Umbilical cord (tissue), 2 donors: ENCODE data around the gene KCNQ2. TPM values are rescaled to one million over a fixed set of nuclear protein-coding genes. Genes with fewer than 3 reads are reported as not detected.

ENCODE experiments used
- DNase-seq: peaks from one replicate; pipeline ENCODE4 v3.0.0-alpha.2; 2015; ENCODE audit warnings: low spot score
- total RNA-seq: library from RNA; depleted of rRNA; stranded (reverse); fragments of >200 nt; gene quantifications from one replicate; pipeline ENCODE4 v1.2.3, GENCODE V29; 2014; ENCODE audit warnings: low replicate concordance; ENCODE audit not compliant: insufficient read depth

The KCNQ2 gene
- total RNA-seq, 1 donor from 2014 or later: 0.96 TPM

GRCh38 chr20:63359164-63359934, 113.1 kb downstream of the KCNQ2 start:
- DNase-seq: no peak

GRCh38 chr20:63357921-63358905, 114.2 kb downstream of the KCNQ2 start:
- no peak for DNase-seq

- no peak for DNase-seq
Measured at GRCh38 chr20:63356931-63357879, 115.2 kb downstream of the KCNQ2 start.

- no peak for DNase-seq
Measured at GRCh38 chr20:63356511-63356910, 115.9 kb downstream of the KCNQ2 start.

- no peak for DNase-seq
Measured at GRCh38 chr20:63355781-63356295, 116.6 kb downstream of the KCNQ2 start.

DNA sequence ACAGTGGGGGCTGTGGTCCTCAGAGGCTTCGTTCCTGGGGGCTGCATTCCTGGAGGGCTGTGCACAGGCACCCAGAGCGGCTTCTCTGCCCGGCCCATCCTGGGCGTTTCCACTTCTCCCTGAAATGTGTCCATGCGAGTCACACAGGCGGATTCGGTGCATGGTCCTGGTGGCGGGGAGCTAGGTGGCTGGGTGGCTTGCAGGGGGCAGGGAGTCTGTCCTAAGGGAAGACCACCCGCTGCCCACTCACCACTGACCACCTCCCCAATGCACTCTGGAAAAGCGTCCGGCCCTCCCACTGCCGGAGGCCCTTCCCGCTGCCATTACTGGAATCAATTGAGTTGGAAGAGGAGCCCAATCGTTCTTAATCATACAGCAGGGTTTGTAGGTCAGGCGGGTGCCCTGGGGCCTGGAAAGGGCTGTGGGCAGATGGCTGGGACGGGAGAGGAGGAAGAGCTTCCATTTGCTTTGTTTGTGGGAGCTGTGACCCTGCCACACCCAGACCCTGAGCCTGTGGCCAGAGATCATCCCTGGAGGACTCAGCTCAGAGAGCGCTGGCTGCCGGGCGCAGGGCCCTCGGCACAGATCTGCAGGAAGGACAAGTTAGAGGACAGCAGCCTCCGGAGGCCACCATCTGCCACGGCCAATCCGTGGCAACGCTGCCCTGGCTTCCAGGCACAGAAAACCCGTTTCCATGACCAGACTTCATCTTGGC, 117.7 kb downstream of the KCNQ2 start:
- no peak for DNase-seq

GRCh38 chr20:63352811-63353221, 119.6 kb downstream of the KCNQ2 start:
- DNase-seq: no peak

DNA sequence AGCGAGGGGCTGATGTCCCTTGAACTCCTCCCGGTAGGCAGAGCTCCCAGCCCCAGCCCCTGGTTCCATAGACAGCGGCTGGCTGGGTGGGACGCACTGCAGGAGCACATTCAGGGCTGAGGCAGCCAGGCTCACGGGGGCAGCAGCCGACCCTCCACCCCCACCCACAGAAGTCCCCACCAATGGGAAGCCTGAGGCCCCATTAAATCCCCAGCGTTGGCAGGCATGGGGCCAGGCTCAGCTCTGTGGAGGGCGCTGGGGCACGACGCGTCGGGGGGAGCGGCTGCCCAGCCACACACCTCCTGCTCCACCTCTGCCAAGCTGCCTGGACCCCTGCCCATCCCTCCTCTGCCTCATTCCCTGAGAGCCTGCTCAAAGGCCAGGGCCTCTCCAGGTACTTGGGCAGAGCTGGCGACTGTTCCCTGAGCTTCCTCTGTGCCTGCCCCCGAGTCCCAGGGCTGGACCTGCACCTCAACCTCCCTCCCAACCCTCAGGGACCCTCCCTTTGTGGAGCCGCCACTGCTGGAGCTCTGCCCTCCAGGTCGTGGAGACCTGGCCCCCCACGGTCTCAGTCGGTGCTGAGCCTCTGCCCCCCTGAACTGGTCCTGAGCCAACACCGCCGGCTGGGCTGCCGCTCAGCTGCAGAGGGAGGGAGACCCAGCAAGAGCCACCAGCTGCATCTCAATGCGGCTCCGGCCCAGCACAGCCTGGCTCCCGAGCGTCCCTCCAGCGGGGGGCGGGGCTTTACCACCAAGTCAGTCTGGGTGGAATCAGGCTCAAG, 120.5 kb downstream of the KCNQ2 start:
- DNase-seq: peak; percentile 48

- no peak for DNase-seq
Measured at GRCh38 chr20:63351326-63351700, 121.1 kb downstream of the KCNQ2 start.

DNA sequence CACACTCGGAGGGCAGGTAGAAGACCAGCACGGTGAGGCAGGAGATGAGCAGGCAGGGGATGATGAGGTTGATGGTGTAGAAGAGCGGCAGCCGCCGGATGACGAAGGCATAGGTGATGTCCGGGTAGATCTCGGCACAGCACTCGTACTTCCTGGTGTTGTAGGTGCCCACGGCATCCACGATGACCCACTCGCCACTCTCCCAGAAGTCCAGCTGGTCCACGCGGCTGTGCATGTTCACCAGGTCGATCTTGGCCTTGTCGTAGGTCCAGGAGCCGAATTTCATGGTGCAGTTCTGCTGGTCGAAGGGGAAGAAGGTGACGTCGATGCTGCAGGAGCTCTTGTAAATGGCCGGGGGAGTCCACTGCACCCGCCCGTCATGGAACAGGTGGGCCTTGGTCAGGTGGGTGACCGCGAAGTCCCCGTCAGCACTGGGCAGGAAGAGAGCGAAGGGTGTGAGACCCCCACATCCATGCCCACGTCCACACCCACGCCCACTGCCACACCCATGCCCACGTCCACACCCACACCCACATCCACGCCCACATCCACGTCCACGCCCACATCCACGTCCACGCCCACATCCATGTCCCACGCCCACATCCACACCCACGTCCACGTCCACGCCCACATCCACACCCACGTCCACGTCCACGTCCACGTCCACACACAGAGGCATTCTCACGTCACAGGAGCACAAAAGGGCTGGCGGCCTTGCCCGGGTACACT, 121.7 kb downstream of the KCNQ2 start:
- DNase-seq: no peak

Other genes with a start within 250 kb of the KCNQ2 start
- 2.9 TPM for gene BIRC7, start 236.8 kb downstream of the KCNQ2 start, total RNA-seq
- gene NKAIN4, start 218.2 kb downstream of the KCNQ2 start, total RNA-seq: not detected
- 94.9 TPM for gene ARFGAP1, start 199.8 kb downstream of the KCNQ2 start, total RNA-seq
- gene COL20A1, start 179.5 kb downstream of the KCNQ2 start, total RNA-seq: 1.2 TPM
- gene CHRNA4, start 111.3 kb downstream of the KCNQ2 start, total RNA-seq: 2.2 TPM
- gene EEF1A2, start 26.4 kb upstream of the KCNQ2 start, total RNA-seq: 7.2 TPM
- 54.2 TPM for gene PPDPF, start 48.1 kb upstream of the KCNQ2 start, total RNA-seq
- 1.2 TPM for gene PTK6, start 64.7 kb upstream of the KCNQ2 start, total RNA-seq
- not detected for gene SRMS, start 75.1 kb upstream of the KCNQ2 start, total RNA-seq
- 1.2 TPM for gene FNDC11, start 81.5 kb upstream of the KCNQ2 start, total RNA-seq
- 35.6 TPM for gene HELZ2, start 101.6 kb upstream of the KCNQ2 start, total RNA-seq
- 3.4 TPM for gene GMEB2, start 154.4 kb upstream of the KCNQ2 start, total RNA-seq
- gene STMN3, start 180.8 kb upstream of the KCNQ2 start, total RNA-seq: 12.5 TPM
- 17.6 TPM for gene RTEL1, start 185.7 kb upstream of the KCNQ2 start, total RNA-seq
- gene TNFRSF6B, start 224.0 kb upstream of the KCNQ2 start, total RNA-seq: not detected
- gene ARFRP1, start 235.3 kb upstream of the KCNQ2 start, total RNA-seq: 38.3 TPM
- 15.6 TPM for gene ZGPAT, start 235.4 kb upstream of the KCNQ2 start, total RNA-seq